ENCODE results near the gene UBASH3B.

The UBASH3B gene

GRCh38 chr11:122799406-122800105 lies 144.0 kb downstream of the UBASH3B start:
- H3K4me3 ChIP-seq (ENCODE audit: low read depth, low read length): no peak overlapping the region
- H2AFZ ChIP-seq: no peak overlapping the region
- H3K36me3 ChIP-seq (ENCODE audit: control insufficient read depth, insufficient read depth, low read length): no peaks in the 10 kb centered on the region
- no peak for TF ChIP-seq CTCF (IDR thresholded peaks at IDR 0.05)
- no peak overlapping the region for H3K9ac ChIP-seq
- no peaks in the 10 kb centered on the region for H3K27me3 ChIP-seq (ENCODE audit: control insufficient read depth, insufficient read depth, low read length)
- no peaks in the 10 kb centered on the region for H3K9me3 ChIP-seq (ENCODE audit: control insufficient read depth, low read length)
- no peaks in the 10 kb centered on the region for H3K4me1 ChIP-seq
- no peak overlapping the region for H3K4me2 ChIP-seq (ENCODE audit: low read length)
- no peaks in the 10 kb centered on the region for H3K79me2 ChIP-seq
- H3K27ac ChIP-seq: no peak overlapping the region

- TF ChIP-seq CTCF (IDR thresholded peaks at IDR 0.05): no peak
- H3K27me3 ChIP-seq (ENCODE audit: control insufficient read depth, insufficient read depth, low read length): no peaks in the 10 kb centered on the region
- no peak overlapping the region for H3K27ac ChIP-seq
- H3K4me1 ChIP-seq: no peaks in the 10 kb centered on the region
- no peaks in the 10 kb centered on the region for H3K79me2 ChIP-seq
- H3K36me3 ChIP-seq (ENCODE audit: control insufficient read depth, insufficient read depth, low read length): no peaks in the 10 kb centered on the region
- no peaks in the 10 kb centered on the region for H3K9me3 ChIP-seq (ENCODE audit: control insufficient read depth, low read length)
- H2AFZ ChIP-seq: no peak overlapping the region
- no peak overlapping the region for H3K4me3 ChIP-seq (ENCODE audit: low read depth, low read length)
- no peak overlapping the region for H3K9ac ChIP-seq
- H3K4me2 ChIP-seq (ENCODE audit: low read length): no peak overlapping the region
These were observed 147.4 kb downstream of the UBASH3B start for GRCh38 chr11:122802876-122803275.

- no peak for TF ChIP-seq CTCF (IDR thresholded peaks at IDR 0.05)
- Histone ChIP-seq H3K36me3 (ENCODE audit: control insufficient read depth, insufficient read depth, low read length) (no peaks in the 10 kb centered on the region), H3K27me3 (ENCODE audit: control insufficient read depth, insufficient read depth, low read length) (no peaks in the 10 kb centered on the region), H3K4me2 (ENCODE audit: low read length) (no peak overlapping the region), H3K4me1 (no peaks in the 10 kb centered on the region), H2AFZ (no peak overlapping the region), H3K79me2 (no peaks in the 10 kb centered on the region), H3K9ac (no peak overlapping the region), H3K27ac (no peak overlapping the region), H3K9me3 (ENCODE audit: control insufficient read depth, low read length) (no peaks in the 10 kb centered on the region), H3K4me3 (ENCODE audit: low read depth, low read length) (no peak overlapping the region)
These were observed 147.8 kb downstream of the UBASH3B start for GRCh38 chr11:122803306-122803705.

- Histone ChIP-seq H3K79me2 (no peaks in the 10 kb centered on the region), H3K9ac (no peak overlapping the region), H3K27me3 (ENCODE audit: control insufficient read depth, insufficient read depth, low read length) (no peaks in the 10 kb centered on the region), H3K36me3 (ENCODE audit: control insufficient read depth, insufficient read depth, low read length) (no peaks in the 10 kb centered on the region), H2AFZ (no peak overlapping the region), H3K4me1 (no peaks in the 10 kb centered on the region), H3K9me3 (ENCODE audit: control insufficient read depth, low read length) (no peaks in the 10 kb centered on the region), H3K4me3 (ENCODE audit: low read depth, low read length) (no peak overlapping the region), H3K4me2 (ENCODE audit: low read length) (no peak overlapping the region), H3K27ac (no peak overlapping the region)
- TF ChIP-seq CTCF (IDR thresholded peaks at IDR 0.05): no peak
These were observed 148.2 kb downstream of the UBASH3B start for GRCh38 chr11:122803716-122804115.

GRCh38 chr11:122804161-122804560 lies 148.6 kb downstream of the UBASH3B start:
- Histone ChIP-seq H2AFZ (no peak overlapping the region), H3K4me2 (ENCODE audit: low read length) (no peak overlapping the region), H3K27ac (no peak overlapping the region), H3K79me2 (no peaks in the 10 kb centered on the region), H3K36me3 (ENCODE audit: control insufficient read depth, insufficient read depth, low read length) (no peaks in the 10 kb centered on the region), H3K9ac (no peak overlapping the region), H3K9me3 (ENCODE audit: control insufficient read depth, low read length) (no peaks in the 10 kb centered on the region), H3K4me3 (ENCODE audit: low read depth, low read length) (no peak overlapping the region), H3K27me3 (ENCODE audit: control insufficient read depth, insufficient read depth, low read length) (no peaks in the 10 kb centered on the region), H3K4me1 (no peaks in the 10 kb centered on the region)
- TF ChIP-seq CTCF (IDR thresholded peaks at IDR 0.05): no peak

Data from parathyroid adenoma (tissue), 2 donors.